Measurements from ENCODE around the gene ALDH1L1.
A peak's percentile ranks its signal among the peaks of the same experiment; 100 is the strongest.

Gene ALDH1L1

DNA sequence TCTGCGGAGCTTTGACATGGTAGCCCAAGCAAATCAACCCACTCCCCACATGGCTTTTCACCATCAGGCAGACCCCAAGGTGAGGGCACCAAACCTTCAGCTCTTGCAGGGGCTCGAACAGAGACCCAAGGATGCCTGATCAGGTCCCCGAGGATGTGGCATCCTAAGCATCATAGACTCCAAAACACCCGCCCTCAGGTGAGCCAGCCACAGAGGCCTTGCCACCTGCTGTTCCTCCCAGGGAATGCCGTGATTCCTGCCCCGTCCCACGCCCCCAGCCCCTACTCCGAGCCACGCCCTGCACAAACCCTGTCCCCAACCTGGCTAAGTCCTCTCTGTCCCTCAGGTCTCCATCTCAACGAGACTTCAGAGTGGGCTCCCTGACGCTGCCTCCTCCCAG lies 61.8 kb downstream of the ALDH1L1 start:
- no peak for DNase-seq

DNA sequence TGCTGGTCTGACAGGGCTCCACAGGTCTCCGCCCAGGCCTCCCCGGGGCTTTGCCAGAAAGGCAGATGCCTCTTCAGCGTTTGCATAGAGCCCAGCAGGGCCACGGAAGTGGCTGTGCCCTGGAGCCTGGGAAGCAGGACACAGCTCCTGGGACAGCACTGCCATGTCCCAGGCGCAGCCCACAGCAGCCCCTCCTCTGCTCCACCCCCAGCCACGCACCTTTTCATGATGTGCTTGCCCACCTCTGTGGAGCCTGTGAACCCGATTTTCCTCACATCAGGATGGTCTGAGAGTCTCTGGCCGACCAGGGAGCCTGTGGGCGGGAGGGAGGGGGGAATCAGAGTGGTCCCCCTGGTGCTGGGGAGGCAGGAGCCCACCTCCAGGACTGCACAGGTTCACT lies 62.6 kb downstream of the ALDH1L1 start:
- no peak for ATAC-seq

More for the DNA sequence above, 61.8 kb downstream of the ALDH1L1 start:
- ATAC-seq: peak; percentile 26

DNA sequence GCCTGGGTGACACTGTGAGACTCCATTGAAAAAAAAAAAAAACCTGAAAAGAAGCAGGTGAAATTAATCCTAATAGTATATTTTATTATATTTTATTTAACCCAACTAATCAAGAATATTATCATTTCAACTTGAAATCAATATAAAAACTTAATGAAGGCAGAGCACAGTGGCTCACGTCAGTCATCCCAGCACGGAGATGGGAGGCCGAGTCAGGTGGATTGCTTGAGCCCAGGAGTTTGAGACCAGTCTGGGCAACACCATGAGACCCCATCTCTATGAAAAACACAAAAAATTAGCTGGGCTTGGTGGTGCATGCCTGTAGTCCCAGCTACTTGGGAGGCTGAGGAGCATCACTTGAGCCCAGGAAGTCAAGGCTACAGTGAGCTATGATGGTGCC lies 63.2 kb downstream of the ALDH1L1 start:
- no peak for DNase-seq
- ATAC-seq: no peak

More for the DNA sequence above, 62.6 kb downstream of the ALDH1L1 start:
- no peak for DNase-seq

DNA sequence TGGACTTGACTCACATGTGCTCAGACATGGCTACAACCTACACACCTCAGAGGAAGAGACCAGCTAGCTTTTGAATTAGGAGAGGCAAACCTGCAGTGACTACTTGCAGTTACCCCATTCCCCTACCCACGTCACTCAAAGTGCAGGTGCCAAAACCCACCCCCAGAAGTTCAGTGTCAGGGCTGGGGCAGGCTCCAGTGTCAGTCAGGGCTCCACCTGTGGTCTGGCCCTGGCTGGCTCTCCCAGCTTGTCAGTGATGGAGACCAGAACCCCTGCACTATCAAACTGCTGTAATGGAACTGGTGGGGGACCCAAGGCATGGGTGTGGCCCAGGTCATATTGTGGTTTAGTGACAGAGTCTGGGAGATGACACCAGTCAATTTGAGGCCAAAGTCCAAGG lies 63.9 kb downstream of the ALDH1L1 start:
- DNase-seq (no peak), ATAC-seq (no peak)

DNA sequence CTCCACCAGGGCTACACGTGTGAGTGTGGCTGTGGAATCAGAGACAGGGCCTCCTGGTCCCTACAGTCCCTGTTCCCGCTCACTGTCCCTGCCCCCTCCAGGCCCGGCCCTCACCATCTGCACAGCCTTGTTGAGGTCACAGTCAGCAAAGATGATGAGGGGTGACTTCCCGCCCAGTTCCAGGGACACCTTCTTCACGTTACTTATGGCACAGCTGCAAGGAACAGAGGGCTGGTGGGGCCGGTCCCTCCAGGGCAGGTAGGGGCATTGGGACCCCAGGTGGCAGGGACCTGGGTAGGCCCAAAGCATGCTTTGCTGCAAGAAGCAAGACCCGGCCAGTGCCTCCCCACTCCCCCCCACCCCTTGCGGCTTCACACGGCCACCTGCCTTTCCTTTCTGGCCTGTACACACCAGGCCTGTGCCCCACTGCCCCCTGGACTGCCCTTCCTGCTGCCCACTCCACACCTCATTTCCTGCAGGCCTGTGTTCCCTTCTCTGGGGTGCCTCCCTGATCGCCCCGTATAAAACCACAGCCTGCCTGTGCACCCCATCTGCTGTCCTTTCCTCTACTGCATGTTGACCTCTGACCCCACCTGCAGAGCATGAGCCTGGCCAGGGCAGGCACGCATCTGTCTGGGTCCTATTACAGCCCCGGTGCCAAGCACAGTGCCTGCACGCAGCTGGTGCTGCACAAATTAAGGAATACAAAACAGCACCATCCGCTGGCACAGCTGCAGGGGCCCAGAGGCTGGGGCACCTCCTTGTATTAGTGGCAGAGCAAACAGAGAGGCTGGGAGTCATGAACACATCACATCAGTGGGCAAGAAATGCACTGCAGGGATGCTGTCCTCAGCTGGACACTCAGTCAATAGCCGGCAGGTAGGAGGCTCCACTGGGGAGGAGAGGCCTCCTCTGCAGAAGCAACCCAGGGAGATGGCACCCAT lies 65.7 kb downstream of the ALDH1L1 start:
- ATAC-seq (no peak), DNase-seq (no peak)

DNA sequence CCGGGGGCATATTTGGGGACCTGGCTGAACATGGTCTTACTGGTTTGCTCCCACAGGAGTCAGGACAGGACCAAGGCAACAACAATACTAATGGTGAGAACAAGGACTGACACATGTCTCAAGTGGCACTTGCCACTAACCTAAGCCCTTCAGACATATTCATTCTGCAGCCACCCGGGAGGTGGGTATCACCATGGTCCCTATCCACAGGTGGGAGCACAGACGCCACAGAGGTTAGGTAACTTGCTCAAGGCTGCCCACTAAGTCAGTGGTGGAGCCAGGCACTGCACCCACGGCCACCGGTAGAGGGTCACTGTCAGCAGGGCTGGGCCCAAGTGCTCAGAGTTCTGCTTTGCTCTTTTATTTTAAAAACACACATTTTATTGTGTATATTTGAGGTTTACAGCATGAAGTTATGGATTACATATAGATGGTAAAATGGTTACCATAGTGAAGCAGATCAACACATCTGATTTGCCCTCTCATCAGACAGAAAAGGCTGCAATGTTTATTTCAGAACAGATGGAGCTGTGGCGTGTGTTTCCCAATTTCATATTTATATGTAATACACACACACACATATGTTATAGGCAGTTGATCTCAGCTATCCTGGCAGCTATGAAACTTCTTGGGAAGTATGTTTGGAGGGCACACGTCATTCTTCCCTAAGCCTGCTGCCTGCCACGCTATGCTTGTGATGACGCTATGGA lies 66.5 kb downstream of the ALDH1L1 start:
- ATAC-seq (peak; percentile 31), DNase-seq (no peak)

DNA sequence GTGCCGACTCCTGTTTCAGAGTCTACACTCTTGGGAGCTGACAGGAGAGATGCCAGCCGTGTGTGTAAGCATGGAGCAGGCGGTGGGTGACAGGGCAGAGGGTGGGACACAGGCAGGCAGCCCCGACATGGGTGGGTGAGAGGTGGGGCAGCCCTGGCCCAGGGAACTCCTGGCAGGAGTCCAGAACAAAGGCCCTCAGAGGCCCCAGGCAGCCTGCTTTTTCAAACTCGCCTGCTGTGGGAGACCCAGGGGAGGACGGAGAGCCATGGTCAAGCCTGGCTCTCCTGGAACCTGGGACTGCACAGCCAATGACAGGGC lies 67.2 kb downstream of the ALDH1L1 start:
- no peak for DNase-seq
- no peak for ATAC-seq

DNA sequence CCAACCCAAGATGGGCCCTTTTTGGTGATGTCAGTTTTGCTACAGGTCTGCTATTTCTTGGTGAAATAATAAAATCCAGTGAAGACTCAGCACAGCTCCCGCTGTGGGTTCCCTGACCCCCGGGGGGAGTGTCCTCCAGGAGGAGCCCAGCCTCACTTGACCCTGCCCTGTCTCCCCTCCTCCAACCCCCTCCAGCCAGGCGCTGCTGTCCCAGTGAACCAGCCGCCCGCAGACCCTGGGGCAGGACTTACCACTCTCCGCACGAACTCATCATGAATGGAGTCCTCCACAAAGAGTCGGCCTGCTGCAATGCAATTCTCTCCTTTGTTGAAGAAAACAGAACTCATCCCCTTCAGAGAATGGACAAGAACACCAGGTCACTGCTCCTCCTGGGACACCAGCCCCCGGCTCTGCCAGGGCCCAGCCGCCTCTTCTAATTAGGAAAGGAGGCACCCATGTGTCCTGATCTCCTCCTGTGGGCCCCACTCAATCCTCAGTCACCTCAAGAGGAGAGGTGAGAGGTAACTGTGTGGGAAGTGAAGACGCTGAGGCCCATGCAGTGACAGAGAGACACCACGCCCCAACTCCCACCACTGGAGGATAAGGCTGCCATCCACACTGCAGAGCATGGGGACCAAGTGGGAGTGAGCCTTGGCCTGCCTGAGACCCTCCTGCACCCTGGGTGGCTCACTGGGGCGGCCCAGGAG lies 67.7 kb downstream of the ALDH1L1 start:
- ATAC-seq: no peak
- no peak for DNase-seq

DNA sequence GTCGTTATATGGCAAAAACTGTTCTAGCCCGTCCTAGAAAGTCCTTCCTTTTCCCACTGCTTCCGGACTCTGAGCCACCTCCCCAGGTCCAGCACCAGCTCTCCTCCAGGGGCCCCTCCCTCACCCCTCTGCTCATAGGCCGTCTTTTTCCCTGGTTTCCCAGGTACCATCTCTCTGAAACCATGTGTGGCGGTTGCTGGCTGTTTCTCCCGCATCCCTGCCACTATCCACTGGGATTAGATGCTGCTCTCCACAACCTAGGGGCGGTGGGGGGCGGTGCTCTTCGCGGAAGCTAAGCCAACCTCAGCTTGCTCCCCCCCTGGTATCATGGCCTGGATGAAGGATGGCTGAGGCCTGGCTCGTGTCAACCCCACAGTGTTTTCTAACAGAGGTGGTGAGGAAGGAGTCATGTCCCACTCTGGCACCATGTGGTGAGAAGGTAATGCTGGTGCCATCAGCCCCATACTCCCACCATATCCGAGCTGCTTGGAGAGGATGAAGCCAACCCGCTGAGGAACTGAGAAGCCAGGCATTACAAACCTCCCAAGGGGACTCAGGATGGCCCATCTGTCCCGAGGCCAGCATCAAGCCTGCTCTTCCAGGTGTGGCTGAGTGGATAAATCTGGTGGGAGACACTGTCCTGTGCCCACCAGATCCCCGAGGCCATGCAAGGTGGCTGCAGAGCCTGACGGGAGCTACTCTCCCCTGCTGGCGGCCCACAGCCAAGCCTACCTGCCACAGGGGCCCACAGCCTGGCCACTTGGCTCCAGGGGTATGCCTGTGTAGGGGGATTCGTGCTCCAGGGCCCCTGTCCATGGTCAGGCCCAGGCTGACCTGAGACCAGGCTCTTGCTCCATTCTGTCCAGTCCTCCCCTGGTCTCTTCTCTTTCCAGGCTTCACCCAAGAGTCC lies 68.6 kb downstream of the ALDH1L1 start:
- ATAC-seq: no peak

DNA sequence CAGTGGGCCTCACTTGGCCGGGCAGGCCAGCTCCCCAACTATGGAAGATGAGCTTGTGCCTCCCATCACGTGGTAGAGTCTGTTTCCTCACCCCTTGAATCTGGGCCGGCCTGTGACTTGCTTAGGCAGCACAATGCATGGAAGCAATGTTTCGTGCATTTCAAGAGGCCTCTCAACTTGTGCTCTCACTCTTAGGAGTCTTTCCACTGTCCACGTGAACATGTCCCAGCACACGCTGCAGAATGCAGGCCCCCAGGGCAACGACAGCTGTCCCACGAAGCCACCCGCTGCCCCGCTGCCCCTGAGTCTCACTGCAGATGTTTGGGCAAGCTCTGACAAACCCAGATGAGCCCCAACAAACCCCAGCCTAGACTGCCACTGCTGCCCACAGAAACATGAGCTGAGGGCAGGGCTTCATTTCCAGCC lies 69.2 kb downstream of the ALDH1L1 start:
- ATAC-seq: no peak
- DNase-seq: no peak

More for the DNA sequence above, 68.6 kb downstream of the ALDH1L1 start:
- no peak for DNase-seq

DNA sequence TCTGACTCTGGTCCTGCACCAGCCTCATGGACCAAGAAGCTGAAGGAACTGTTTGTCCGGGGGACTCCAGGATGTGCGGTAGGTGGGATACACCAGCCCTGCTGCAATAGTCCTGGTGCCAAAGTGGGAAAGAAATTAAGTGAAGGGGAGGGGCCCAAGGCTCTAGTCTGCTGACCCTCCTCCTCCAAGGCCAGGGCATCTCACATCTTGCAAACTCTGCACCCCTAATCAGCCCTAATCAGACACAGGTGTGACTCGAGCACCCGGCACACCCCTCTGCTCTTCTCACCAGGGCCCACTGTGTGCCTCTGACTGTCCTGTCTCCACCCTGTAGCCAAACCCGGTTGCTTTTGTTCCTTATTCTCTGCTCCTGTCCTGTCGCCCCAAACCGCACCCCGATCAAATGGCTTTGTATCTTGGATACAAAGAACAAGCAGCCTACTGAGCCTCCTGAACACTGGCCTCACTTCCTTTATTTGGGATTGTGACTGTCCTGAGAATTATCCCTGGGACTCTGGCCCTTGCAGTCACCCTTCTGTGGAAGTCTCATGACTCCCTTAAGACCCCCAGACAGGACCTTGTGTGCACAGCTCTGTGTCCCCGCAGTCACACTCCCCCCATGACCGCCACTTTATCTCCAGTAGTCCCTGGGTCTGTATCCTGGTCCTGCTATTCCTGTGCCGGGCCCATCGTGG lies 69.8 kb downstream of the ALDH1L1 start:
- DNase-seq: no peak
- ATAC-seq: no peak

DNA sequence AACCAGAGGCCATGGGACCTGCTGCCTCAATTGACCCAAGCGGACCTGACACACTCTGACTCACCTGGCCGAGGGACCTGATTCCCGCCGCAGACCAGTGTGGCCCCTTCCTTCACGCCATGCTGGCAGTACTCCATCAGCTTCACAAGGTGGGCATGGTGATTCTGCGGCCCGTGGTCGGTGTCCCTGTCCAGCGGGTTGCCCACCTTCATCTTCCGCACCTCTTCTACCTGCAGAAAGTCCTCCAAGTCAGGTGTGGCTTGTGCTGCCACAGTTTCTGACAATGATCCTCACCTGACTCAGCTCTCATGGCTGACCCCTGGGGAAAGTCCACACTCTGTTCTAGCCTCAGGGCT lies 70.5 kb downstream of the ALDH1L1 start:
- no peak for ATAC-seq

DNA sequence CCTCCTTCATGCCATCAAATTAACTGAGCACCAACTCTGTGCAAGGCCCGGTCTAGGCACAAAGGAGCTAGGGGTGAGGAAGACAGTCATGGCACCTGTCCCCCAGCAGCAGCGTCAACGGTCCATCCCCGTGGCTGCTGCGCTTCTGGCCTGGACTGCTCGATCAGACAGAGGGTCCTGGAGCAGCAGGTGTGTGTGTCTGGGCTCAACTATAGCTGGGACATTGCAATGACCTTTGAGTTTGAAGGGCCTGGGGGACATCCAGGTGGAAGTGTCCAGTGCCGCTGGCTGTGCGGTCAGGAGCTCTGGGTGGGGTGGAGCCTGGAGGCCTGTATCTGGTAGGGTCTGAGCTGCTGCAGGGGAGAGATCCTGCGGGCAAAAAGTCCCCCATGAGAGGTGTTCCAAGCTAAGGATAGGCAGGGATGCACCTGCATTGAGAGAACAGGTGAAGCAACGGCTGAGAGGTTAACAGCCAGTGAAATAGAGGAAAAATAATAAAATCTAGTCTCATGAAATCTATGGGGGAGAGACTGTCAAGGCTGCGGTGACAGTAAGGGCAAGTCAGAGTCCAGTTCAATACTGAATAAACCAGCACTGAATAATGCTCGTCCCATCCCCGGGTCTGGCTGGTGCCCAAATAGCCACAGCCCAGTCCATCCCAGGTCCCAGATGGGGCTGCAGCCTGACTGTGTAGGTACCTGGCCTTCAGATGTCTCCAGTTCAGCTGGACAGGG lies 71.1 kb downstream of the ALDH1L1 start:
- DNase-seq: no peak
- ATAC-seq: no peak

More for the DNA sequence above, 70.5 kb downstream of the ALDH1L1 start:
- no peak for DNase-seq

DNA sequence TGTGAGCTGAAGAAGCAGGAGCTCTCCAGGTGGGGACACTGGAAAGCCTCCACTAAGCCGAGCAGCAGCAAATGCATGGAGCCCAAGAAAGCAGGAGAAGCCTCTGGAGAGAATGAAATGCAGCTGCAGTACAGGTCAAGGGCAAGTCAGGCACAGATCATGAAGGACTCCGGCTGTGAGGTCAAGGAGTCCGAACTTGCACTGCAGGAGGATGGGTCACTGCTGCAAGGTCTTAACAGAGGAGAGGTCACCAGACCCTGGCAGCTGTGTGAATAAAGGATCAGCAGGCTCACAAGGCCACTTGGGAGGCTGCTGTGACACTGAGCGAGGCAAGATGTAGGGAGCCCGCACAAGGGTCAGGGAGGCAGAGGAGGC lies 71.7 kb downstream of the ALDH1L1 start:
- ATAC-seq: no peak
- no peak for DNase-seq

DNA sequence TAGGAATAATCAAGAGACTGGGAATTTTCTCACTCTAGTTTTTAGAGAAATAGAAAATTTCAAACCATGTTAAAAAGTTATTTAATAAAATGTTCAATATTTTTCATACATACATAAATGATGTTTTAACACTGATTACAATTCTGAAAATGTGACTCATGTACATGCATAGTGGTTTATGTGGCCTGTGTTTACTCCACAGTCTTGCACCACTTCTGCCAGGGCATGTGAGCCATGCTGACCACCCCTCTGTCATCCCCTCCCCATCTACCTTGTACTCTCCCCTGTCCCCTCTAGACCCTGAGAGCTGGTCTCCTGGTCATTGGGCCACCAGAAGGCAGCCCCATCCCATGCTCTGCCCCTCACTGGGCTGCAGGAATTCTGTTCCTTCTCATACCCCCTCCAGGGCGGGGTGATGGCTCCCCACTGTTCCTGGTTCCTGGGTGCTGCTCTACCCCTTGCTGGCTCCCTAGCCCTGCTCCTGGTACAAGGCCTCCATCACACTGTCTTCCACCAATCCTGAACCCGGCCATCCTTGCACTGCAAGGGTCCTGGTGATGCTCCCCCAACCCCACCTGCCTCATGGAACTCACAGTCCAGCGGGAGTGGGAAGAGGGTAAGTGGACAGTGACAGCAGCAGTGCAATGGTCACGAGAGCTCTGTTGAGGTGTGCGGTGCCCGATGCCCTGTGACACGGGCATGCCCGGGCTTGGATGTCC lies 72.3 kb downstream of the ALDH1L1 start:
- no peak for ATAC-seq
- no peak for DNase-seq

DNA sequence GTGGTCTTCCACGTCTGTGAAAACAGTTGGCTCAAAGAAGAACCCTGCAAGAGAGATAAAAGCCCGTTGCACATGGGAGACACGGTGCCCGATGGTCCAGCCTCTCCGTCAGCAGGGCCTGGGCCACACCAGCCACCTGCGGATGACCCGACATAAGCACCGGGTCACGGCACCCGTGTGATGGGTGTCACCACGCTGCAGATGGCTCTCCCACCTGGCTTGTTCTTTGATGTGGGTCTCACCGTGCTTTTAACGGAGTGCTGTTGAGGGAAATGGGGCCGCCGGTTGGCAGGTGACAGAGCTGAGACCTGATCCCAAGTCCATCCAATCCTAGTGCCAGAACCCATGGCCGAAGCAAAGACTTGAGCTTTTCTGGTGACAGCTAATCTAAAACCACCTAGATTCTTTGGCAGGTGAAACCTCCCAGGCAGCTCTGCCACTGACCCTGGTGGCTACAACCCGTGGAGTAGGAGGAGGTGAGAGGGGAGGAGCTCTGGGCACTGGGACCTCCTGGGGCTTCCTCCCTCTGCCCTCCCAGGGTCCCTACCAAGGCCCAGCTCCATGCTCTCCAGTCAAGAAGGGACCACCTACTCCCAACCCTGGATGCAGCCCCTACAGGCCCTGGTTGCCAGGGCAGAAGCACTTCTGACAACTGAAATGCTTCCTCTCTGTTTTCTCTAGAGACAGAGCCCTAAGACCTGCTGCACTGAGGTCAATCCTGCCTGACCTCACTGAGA lies 73.0 kb downstream of the ALDH1L1 start:
- ATAC-seq (no peak), DNase-seq (no peak)

DNA sequence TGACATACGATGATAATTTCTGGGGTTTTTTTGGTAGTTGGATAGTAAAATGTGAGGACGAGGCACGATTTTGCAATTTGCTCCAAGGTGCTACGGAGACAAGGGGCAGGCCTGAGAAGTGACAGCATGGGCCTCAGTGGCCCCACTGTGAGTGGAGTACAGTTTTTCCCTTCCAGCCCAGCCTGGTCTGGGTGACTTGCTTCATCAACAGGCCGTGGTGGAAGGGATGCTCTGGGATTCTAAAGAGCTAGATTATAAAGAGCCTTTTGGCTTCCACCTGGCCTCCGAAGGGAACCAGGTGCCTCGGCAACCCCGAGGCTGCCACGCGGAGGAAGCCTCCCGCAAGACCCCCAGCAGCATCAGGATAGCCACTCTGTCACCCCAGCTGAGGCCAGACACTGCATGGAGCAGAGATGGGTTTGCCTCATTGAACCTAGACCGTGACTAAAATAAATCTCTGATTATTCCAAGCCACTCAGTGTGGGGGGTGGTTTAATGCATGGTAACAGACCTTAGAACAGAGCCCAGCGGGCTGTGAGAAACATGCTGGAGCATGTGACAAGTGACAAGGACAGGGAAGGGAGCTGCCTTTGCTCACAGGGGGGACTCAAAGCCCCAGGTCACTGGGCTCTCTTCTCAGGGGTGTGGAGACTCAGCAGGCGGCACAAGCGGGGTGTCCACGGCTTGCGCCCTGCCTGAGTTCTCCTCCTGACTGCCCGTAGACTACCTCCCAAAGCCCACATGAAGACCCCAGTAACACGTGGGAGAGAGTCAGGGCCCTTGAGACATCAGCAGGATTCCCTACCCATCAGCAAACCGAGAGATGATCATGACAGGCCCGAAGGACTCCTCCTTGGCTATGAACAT lies 73.8 kb downstream of the ALDH1L1 start:
- DNase-seq (no peak), ATAC-seq (no peak)

DNA sequence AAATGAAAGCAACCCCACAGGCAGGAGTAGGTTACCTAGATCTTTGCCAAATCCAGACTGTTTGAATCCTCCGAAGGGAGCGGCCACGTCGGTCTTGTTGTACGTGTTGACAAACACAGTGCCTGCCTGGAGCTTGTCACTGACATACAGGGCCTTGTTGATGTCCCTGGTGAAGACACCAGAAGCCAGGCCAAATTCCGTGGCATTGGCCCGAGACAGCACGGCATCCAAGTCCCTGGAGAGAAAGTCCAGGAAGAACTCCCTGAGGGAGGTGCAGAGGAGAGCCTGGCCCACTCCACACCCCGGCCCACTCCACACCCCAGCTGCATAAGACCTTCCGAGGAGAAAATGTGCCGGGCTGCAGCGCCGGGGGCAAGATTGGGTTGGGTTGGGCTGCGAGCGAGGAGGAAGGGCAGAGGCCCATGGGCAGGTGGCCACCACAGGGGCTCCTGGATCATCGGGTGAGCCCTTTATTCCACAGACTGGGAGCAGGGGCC lies 74.6 kb downstream of the ALDH1L1 start:
- DNase-seq (no peak), ATAC-seq (no peak)

Measured in stimulated activated naive CD8-positive, alpha-beta T cell treated with anti-CD3 and anti-CD28 coated beads, Interleukin-15, Interleukin-2, amounts not matched to agents 100 U/mL and 50 U/mL, for 24 hours (primary cell).